GM19455 (cell line): ENCODE results near the gene STXBP6.

Experiments used
- ATAC-seq: cut with Tn5 transposase; IDR thresholded peaks from one replicate; pipeline ENCODE4 v1.9.1; 2021; ENCODE audit not compliant: unreplicated experiment

The STXBP6 gene

GRCh38 chr14:25049568-25050268 lies at the start of gene STXBP6:
Gene STXBP6 (minus strand): TSS chr14:25050147. CDS start chr14:24974818, 75,329 bp downstream.
- ATAC-seq: no peak

- ATAC-seq: no peak
These were observed 47.2 kb upstream of the STXBP6 start for GRCh38 chr14:25097120-25097519.

GRCh38 chr14:25095736-25096437 lies 45.9 kb upstream of the STXBP6 start:
- no peak for ATAC-seq

GRCh38 chr14:25094171-25094907 lies 44.4 kb upstream of the STXBP6 start:
- no peak for ATAC-seq

- no peak for ATAC-seq
These were observed 42.4 kb upstream of the STXBP6 start for GRCh38 chr14:25092258-25092740.

- no peak for ATAC-seq
These were observed 40.9 kb upstream of the STXBP6 start for GRCh38 chr14:25090716-25091454.

GRCh38 chr14:25090256-25090655 lies 40.3 kb upstream of the STXBP6 start:
- ATAC-seq: no peak

GRCh38 chr14:25089496-25089895 lies 39.5 kb upstream of the STXBP6 start:
- ATAC-seq: no peak

- ATAC-seq: no peak
These were observed 37.0 kb upstream of the STXBP6 start for GRCh38 chr14:25086821-25087396.

GRCh38 chr14:25086081-25086480 lies 36.1 kb upstream of the STXBP6 start:
- ATAC-seq: no peak

GRCh38 chr14:25080682-25081081 lies 30.7 kb upstream of the STXBP6 start:
- ATAC-seq: no peak

GRCh38 chr14:25079311-25079710 lies 29.4 kb upstream of the STXBP6 start:
- ATAC-seq: no peak

- no peak for ATAC-seq
These were observed 24.2 kb upstream of the STXBP6 start for GRCh38 chr14:25074099-25074685.

- ATAC-seq: no peak
These were observed 19.9 kb upstream of the STXBP6 start for GRCh38 chr14:25069879-25070278.

GRCh38 chr14:25067600-25067999 lies 17.7 kb upstream of the STXBP6 start:
- no peak for ATAC-seq

GRCh38 chr14:25062022-25062321 lies 12.0 kb upstream of the STXBP6 start:
- ATAC-seq: no peak

- ATAC-seq: no peak
These were observed 6.7 kb upstream of the STXBP6 start for GRCh38 chr14:25056688-25057078.

- ATAC-seq: no peak
These were observed 6.2 kb upstream of the STXBP6 start for GRCh38 chr14:25055992-25056687.

GRCh38 chr14:25055005-25055404 lies 5.1 kb upstream of the STXBP6 start:
- no peak for ATAC-seq

- no peak for ATAC-seq
These were observed 3.6 kb upstream of the STXBP6 start for GRCh38 chr14:25053585-25053984.
